NCI-H128 (cell line): ENCODE data around the gene CEP162.
"Not testable (repeated sequence)": the region's sequence is repeated elsewhere in the genome, so short reads cannot be mapped to it uniquely, and the experiment has no call there.

Experiments used
- DNase-seq: peaks from one replicate; lab custom pipeline; 2025; ENCODE audit not compliant: unreplicated experiment; lab: John Stamatoyannopoulos, UW

Gene CEP162

GRCh38 chr6:84089552-84089951, 137.9 kb downstream of the CEP162 start:
- no peak for DNase-seq

- no peak for DNase-seq
Observed at GRCh38 chr6:84089081-84089480, 138.4 kb downstream of the CEP162 start.

GRCh38 chr6:84086545-84087429, 140.7 kb downstream of the CEP162 start:
- DNase-seq: no peak

GRCh38 chr6:84086056-84086455, 141.4 kb downstream of the CEP162 start:
- no peak for DNase-seq

GRCh38 chr6:84084705-84085104, 142.7 kb downstream of the CEP162 start:
- not testable (repeated sequence) for DNase-seq

GRCh38 chr6:84082689-84083265, 144.7 kb downstream of the CEP162 start:
- no peak for DNase-seq

- no peak for DNase-seq
Observed at GRCh38 chr6:84081222-84081621, 146.2 kb downstream of the CEP162 start.

GRCh38 chr6:84078335-84078734, 149.1 kb downstream of the CEP162 start:
- no peak for DNase-seq

- no peak for DNase-seq
Observed at GRCh38 chr6:84077645-84078044, 149.8 kb downstream of the CEP162 start.

GRCh38 chr6:84074988-84075781, 152.3 kb downstream of the CEP162 start:
- no peak for DNase-seq
